Esophagus muscularis mucosa (tissue), 4 donors: Measurements from ENCODE around the gene CRYGN.

Source experiments
- CTCF ChIP-seq, 3 experiments: fragments of 200-600 bp in 2 of 3; fragments of 450-650 bp in 1 of 3; sonication (generic) in 2 of 3; IDR thresholded peaks; one replicate each; pipeline ENCODE4 v1.5.1; 2017 to 2019; ENCODE audit warnings: antibody characterized with exemption in 3 of 3, mild to moderate bottlenecking in 2 of 3, moderate library complexity in 1 of 3
- EP300 ChIP-seq: sonication (generic); formaldehyde crosslinking; IDR thresholded peaks from one replicate; pipeline ENCODE4 v1.6.1; 2017; ENCODE audit warnings: antibody characterized with exemption
- POLR2A ChIP-seq: fragments of 450-650 bp; IDR thresholded peaks from one replicate; pipeline ENCODE4 v1.6.1; 2017; ENCODE audit warnings: antibody characterized with exemption, moderate library complexity, mild to moderate bottlenecking, low read depth

- TF ChIP-seq CTCF (IDR thresholded peaks at IDR 0.05) (no peak), EP300 (no peak), POLR2A (no peak)
Measured at GRCh38 chr7:151444632-151445031, 4.7 kb upstream of the CRYGN start.
